Pancreas (tissue), 10 donors: Measurements from ENCODE around the gene MAP7D1. TPM values are rescaled to one million over a fixed set of nuclear protein-coding genes. Genes with fewer than 3 reads are reported as not detected.

Experiments used
- ATAC-seq, 4 donors: fragments of 200-7000 bp; cut with Tn5 transposase; one replicate each; pipeline versions ENCODE4 v1.8.0 to v1.9.1; 2020; ENCODE audit warnings: mild to moderate bottlenecking in 4 of 4, moderate library complexity in 4 of 4
- DNase-seq, 6 donors: peaks; one replicate each; pipeline ENCODE4 v3.0.0-alpha.2; 2020
- FAIRE-seq: peaks from 2 replicates; lab custom pipeline; 2012; peaks lifted over from hg19 to GRCh38; lab: Jason Lieb, UNC
- H3K27ac ChIP-seq, 4 donors: fragments of 200-600 bp; sonication (generic); 1 replicate in 3 of 4; 2 replicates in 1 of 4; pipeline versions ENCODE4 v1.5.0 to v1.8.0; 2020
- H3K27me3 ChIP-seq, 4 donors: fragments of 200-600 bp; one replicate each; pipeline ENCODE4 v1.8.0; 2021
- H3K36me3 ChIP-seq, 3 donors: fragments of 200-600 bp; sonication (generic) in 1 of 3; one replicate each; pipeline versions ENCODE4 v1.5.0 to v1.8.0; 2020 to 2021
- H3K4me1 ChIP-seq, 3 donors: fragments of 200-600 bp; one replicate each; pipeline ENCODE4 v1.8.0; 2021
- H3K4me3 ChIP-seq, 4 donors: fragments of 200-600 bp; sonication (generic) in 2 of 4; one replicate each; pipeline versions ENCODE4 v1.5.0 to v1.8.0; 2020 to 2021
- H3K9me3 ChIP-seq, 4 donors: fragments of 200-600 bp; one replicate each; pipeline ENCODE4 v1.8.0; 2021
- CTCF ChIP-seq, 4 donors: fragments of 200-600 bp; sonication (generic) in 3 of 4; IDR thresholded peaks; one replicate each; pipeline versions ENCODE4 v1.5.0 to v1.8.0; 2021; ENCODE audit warnings: antibody characterized with exemption in 4 of 4
- WGBS, 2 donors: extraction: QIAGEN DNeasy Blood & Tissue Kit; methylation state at CpG; one replicate each; pipeline ENCODE4 v1.1.7; 2013; 5-methylcytosine and 5-hydroxymethylcytosine counted together
- intact Hi-C, 3 donors: fragments of 100-400 bp; cut with DNase I; formaldehyde crosslinking; loops; one replicate each; pipeline versions ENCODE4 v1.11.1 to v1.14.2; 2022
- polyA plus RNA-seq, 2 donors: library from polyadenylated mRNA; stranded (reverse); fragments of 200-250 nt; gene quantifications; one replicate each; pipeline ENCODE4 v1.2.3, GENCODE V29; 2013
- total RNA-seq, 6 donors: library from RNA; stranded (reverse); fragmentation: NEBNext Ultra II Directional in 4 of 6; extraction: Animal tissue kit (Norgen Biotek cat#: 25700) in 4 of 6; gene quantifications; one replicate each; pipeline versions ENCODE4 v1.2.1 to v1.2.4, GENCODE V29; 2021 to 2023
- donor health status: healthy with polysubstance abuse.
- donor health status: DM: no; HTN: no; CAD: no; lungs with moderate emphysema.
- donor health status: DM: no; HTN: no; CAD: no.
- donor health status: control.
- donor health status: control.
- donor health status: Bipolar disorder and iron deficiency.
- donor health status: DM: yes; HTN: yes; CAD: no.
- donor health status: DM: no; HTN: no; CAD: no.
- donor health status: DM: no; HTN: no; CAD: no.
- donor health status: DM: yes; HTN: yes; CAD: no.

The MAP7D1 gene
- total and polyA plus RNA-seq, 8 donors, result 12.5 to 39.3 (median 22.3) TPM

- WGBS, 2 donors, result 35 to 36% methylated on average over 6 of the region's 6 CpGs
- H3K4me3 ChIP-seq, result no peak overlapping the region
Observed at GRCh38 chr1:36149973-36150295, 6.0 kb upstream of the MAP7D1 start.

GRCh38 chr1:36150296-36151133 is 5.4 kb upstream of the MAP7D1 start:
- TF ChIP-seq CTCF (IDR thresholded peaks at IDR 0.05), result no peak
- Histone ChIP-seq H3K4me1 (peaks cover 10 to 28% (median 14%) of the 10 kb centered on the region in 3 donors), H3K9me3 (no peaks in the 10 kb centered on the region), H3K27ac (peak overlapping the region; percentile 89 to 93 (median 90)), H3K27me3 (no peaks in the 10 kb centered on the region), H3K4me3 (no peak overlapping the region), H3K36me3 (no peaks in the 10 kb centered on the region)
- intact Hi-C loops, result loop anchor here in 1 of 3 donors (5.0 kb wide), 1 partner anchor 37 kb away; no protein-coding TSS in a partner anchor
- peak; percentile 77 to 84 (median 80) for ATAC-seq
- peak; percentile 84 to 97 (median 93) for DNase-seq
- FAIRE-seq, result peak; percentile 86
- WGBS, 2 donors, result 15 to 17% methylated on average over 12 of the region's 12 CpGs

More at GRCh38 chr1:36149973-36150295, 6.0 kb upstream of the MAP7D1 start:
- Histone ChIP-seq H3K9me3 (no peaks in the 10 kb centered on the region), H3K36me3 (no peaks in the 10 kb centered on the region), H3K4me1 (peaks cover 10 to 28% (median 11%) of the 10 kb centered on the region in 3 donors), H3K27me3 (no peaks in the 10 kb centered on the region), H3K27ac (peak overlapping the region; percentile 89 to 93 (median 90))
- DNase-seq (peak in 1 of 6 donors; percentile 20), FAIRE-seq (no peak), ATAC-seq (peak in 1 of 4 donors; percentile 0)
- TF ChIP-seq CTCF (IDR thresholded peaks at IDR 0.05), result no peak
- intact Hi-C loops, result loop anchor here in 1 of 3 donors (5.0 kb wide), 1 partner anchor 37 kb away; no protein-coding TSS in a partner anchor

- no peaks in the 10 kb centered on the region for H3K9me3 ChIP-seq
- H3K4me1 ChIP-seq, result peaks cover 10 to 28% (median 14%) of the 10 kb centered on the region in 3 donors
- DNase-seq (no peak), FAIRE-seq (no peak), ATAC-seq (no peak)
- whole genome bisulfite sequencing, 2 donors, result 4 to 17% methylated on average over 1 of the region's 1 CpG
- TF ChIP-seq CTCF (IDR thresholded peaks at IDR 0.05), result no peak
- no peak overlapping the region for H3K4me3 ChIP-seq
- H3K27me3 ChIP-seq, result no peaks in the 10 kb centered on the region
- H3K27ac ChIP-seq, result peak overlapping the region in 3 of 4 donors; percentile 89 to 93 (median 91)
- no peaks in the 10 kb centered on the region for H3K36me3 ChIP-seq
- intact Hi-C loops, result loop anchor here in 1 of 3 donors (5.0 kb wide), 1 partner anchor 36 kb away; no protein-coding TSS in a partner anchor
Observed at GRCh38 chr1:36151134-36151844, 4.7 kb upstream of the MAP7D1 start.

- DNase-seq (no peak), FAIRE-seq (no peak), ATAC-seq (no peak)
- Histone ChIP-seq H3K36me3 (no peaks in the 10 kb centered on the region), H3K9me3 (no peaks in the 10 kb centered on the region), H3K27ac (peak overlapping the region in 2 of 4 donors; percentile 91 to 93), H3K4me1 (peaks cover 10 to 28% (median 14%) of the 10 kb centered on the region in 3 donors), H3K4me3 (no peak overlapping the region), H3K27me3 (no peaks in the 10 kb centered on the region)
- no peak for TF ChIP-seq CTCF (IDR thresholded peaks at IDR 0.05)
- intact Hi-C loops, result loop anchor here in 1 of 3 donors (5.0 kb wide), 1 partner anchor 35 kb away; no protein-coding TSS in a partner anchor
- 62 to 66% methylated on average over 3 of the region's 3 CpGs for WGBS, 2 donors
Observed at GRCh38 chr1:36151845-36152203, 4.1 kb upstream of the MAP7D1 start.
